ENCODE data around the gene ABHD17A.

GRCh38 chr19:1861599-1862031, 23.7 kb downstream of the ABHD17A start:
- TF ChIP-seq CTCF (IDR thresholded peaks at IDR 0.05) = no peak
- TF ChIP-seq EZH2 (IDR thresholded peaks at IDR 0.05; ENCODE audit: borderline replicate concordance, insufficient read depth, low read depth, low read length, poor library complexity, severe bottlenecking) = no peak

Measured in B cell (primary cell).